ENCODE data around the gene CHRNB2.

Gene CHRNB2

DNA sequence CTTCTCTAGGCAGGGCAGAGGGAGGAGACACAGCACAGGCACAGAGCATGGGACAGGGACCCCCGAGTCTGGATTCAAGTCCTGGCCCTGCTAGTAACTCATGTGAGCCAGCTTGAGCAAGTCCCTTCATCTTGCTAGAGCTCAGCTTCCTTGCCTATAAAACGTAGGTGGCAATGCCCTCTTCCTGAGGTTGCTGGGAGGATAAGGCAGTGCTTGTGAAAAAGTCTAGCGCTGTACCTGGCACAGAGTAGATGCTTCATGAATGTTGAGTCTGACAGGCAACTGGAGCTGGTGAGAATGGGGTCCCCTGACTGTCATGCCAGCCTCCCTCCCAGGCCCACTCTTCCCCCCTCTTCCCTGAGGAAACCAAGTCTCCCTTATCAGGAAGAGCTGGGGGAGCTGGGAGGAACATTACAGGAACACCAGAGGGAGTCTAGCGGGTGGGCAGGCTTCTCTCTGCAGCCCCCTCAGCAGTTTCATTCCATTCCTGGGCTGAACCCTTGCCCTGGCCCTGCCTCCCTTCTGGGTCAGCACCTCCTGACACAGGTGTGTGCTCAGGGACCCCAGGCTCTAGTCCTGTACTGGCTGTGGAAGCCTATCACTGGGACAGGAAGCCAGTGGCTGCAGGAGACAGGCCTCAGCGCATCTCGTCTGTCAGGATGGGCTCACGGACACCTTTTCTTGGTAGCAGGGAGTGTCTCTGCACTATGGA is 9.9 kb downstream of the CHRNB2 start:
- DNase-seq (ENCODE audit: low read depth in 2 of 3, low spot score in 2 of 3): no peak

DNA sequence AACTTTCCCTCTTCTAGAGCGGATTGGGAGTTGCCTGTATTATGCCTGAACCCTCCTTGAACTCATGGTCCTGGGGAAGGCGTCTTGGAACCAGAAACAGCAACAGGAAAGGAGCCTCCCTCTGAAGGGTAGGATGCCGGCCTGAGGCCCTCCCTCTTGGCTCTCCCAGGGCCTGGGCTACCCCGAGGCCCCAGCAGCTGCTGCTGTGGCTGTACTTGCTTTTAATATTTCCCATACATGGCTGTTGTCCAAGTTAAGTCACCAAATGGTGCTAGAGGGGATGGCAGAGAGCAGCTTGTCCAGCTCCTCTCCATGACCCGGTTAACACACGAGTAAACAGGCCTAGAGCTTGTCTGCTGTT is 10.5 kb downstream of the CHRNB2 start:
- DNase-seq (ENCODE audit: low read depth in 2 of 3, low spot score in 2 of 3): no peak

DNA sequence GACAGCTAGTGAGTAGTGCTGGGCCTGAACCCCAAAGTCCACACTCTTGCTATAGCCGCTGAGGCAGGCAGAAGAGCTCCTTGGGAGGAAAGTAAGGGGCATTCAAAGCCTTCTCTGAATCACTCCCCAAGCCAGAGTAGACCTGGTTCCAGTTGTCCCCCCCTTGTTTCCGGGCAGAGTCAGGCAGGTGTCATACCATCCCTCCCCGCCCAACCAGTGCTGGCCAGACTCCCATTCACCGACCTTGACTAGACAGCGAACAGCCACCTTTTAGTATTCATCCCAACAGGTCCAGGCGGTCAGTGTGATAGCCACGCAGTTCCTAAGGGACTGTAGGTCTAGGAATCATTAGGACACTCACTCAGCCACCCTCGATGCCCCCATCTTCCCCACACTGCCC is 11.8 kb downstream of the CHRNB2 start:
- no peak for DNase-seq (ENCODE audit: low read depth in 2 of 3, low spot score in 2 of 3)

DNA sequence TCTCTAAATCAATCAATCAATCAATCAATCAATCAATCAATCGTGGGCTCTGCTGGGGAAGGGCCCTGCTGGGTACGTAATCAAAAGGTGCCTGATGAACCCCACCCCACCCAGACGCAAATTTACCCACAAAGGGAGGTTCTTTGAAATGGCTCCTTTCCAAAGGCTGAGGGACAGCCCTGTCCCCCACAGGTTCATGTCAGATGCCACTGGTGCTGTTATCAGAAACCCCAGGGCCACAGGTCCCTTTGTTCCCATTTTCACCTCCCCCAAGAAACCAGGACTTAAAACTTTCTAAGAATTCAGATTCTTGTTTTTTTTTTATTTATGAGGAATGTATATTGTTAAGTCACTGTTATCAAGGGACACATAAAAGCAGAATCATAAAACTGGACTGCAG is 14.2 kb downstream of the CHRNB2 start:
- no peak for DNase-seq (ENCODE audit: low read depth in 2 of 3, low spot score in 2 of 3)

- no peak for DNase-seq (ENCODE audit: low read depth in 2 of 3, low spot score in 2 of 3)
These were observed 15.3 kb downstream of the CHRNB2 start for GRCh38 chr1:154582885-154583284.

DNA sequence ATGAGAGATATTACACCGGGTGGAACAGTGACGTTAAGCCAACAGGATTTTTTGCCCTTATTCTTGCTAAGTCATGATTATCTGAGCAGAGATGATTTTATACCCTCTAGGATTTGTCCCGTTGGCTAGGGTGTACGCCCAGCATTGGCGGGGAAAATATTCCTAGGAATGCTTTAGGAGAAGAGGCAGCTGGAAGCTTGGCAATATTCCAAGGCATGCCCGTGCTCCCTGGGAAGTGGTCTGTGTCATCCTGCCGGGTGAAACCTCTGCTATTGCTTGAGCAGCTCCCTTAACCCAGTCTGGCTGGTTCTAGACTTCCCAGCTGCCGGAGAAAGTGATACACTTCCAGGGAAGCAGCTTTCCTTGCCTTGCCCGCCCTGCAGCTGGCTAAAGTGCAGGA is 16.2 kb downstream of the CHRNB2 start:
- no peak for DNase-seq (ENCODE audit: low read depth in 2 of 3, low spot score in 2 of 3)

DNA sequence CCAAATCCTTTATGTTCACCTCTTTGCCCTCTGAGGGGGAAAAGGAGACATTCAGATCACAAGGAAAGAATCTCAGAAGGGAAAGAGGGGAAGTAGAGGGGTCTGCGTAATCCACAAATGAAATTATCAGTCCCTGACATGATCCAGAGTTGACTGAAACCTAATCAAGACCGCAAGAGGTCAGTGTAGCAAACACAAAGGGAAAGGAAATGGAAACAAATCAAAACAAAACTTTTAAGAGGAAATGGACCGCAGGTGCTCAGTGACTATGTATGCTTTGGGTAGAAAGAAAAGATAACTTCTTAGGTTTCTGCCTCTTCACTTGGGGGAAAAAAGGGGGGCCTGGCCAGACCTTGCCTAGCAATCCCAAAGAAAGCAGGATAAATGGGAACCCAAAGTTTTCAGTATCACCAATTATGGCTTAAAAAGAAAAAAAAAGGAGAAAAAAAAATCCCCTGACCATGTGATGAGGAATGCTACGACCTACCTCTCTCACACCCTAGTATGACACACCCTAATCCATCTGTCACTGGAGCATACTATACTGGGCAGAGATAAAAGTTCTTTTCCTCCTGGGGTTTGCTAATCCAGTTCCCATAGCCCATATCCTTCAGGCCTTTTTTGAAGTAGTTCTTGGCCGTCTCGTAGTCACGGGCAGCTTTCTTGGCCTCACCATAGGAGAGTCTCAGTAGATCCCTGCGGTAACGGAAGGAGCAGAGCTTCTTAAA is 16.9 kb downstream of the CHRNB2 start:
- no peak for DNase-seq (ENCODE audit: low read depth in 2 of 3, low spot score in 2 of 3)

DNA sequence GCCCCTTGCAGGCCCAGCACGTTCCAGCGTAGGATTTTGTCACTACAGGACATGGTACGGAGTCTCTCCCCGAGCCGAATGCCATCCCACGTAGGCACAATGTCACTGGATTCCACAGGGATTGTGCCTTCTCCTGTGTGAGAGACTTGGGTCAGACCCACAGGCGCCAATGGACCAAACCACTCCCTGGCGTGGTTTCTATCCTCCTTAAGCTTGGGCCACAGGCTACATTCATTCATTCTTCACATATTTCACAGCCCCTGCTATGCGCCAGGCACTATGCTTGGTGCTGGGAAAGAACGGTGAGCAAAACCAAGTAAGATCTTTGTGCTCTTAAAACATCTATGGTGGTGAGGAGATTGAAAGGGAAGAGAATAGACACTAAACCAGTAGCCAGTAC is 18.7 kb downstream of the CHRNB2 start:
- DNase-seq (ENCODE audit: low read depth in 2 of 3, low spot score in 2 of 3): no peak

GRCh38 chr1:154586641-154587040 is 19.1 kb downstream of the CHRNB2 start:
- DNase-seq (ENCODE audit: low read depth in 2 of 3, low spot score in 2 of 3): no peak

DNA sequence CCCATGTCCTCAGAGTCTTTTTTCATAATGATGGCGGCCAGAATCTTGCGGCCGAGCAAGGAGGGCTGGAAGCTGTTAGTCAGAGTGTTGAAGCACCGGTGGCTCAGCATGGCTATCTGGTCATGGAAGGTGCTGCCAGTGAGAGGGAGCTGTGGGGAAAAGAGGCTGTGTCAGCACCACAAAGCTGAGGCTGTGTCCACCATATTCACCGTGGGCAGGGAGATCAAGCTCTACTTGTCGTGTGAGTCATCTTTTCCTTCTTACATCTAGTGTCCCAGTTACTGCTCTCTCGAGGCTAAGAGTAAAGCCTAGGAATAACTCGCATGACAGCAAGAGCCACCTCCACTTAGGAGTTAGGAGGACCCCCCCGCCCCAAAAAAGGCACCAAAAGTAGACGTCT is 22.2 kb downstream of the CHRNB2 start:
- no peak for DNase-seq (ENCODE audit: low read depth in 2 of 3, low spot score in 2 of 3)

DNA sequence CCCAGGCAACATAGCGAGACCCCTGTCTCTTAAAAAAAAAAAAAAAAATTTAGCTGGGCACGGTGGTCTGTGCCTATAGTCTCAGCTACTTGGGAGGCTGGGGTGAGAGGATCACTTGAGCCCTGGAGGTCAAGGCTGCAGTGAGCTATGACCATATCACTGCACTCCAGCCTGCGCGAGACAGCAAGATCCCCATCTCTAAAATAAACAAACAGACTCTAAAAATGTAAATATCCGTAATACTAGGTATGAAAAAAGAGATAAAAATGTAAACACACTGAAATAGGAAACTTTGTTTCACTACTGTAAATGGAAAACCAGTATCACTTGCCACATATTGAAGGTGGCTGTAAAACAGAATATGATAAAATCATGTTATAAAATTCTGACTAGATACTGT is 23.2 kb downstream of the CHRNB2 start:
- no peak for DNase-seq (ENCODE audit: low read depth in 2 of 3, low spot score in 2 of 3)

DNA sequence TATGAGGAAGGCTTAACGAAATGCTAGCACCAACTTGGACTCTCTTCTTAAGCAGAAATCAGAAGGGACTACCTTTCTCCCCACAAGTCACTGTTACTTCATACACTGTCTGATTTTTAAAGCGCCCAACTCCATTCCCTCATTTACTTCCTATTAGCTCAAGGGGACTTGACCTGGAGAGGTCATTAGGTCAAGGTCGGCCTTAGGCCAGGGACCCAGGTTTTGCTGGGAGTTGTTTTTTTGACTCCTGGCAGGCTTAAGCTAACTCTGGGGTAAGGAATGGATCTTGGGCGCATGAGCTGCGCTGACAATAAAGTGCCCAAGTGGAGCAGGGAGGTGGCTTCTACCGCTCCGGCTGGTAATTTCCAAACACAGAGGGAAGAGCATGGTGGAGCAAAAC is 23.6 kb downstream of the CHRNB2 start:
- no peak for DNase-seq (ENCODE audit: low read depth in 2 of 3, low spot score in 2 of 3)

- DNase-seq (ENCODE audit: low read depth in 2 of 3, low spot score in 2 of 3): no peak
These were observed 25.8 kb downstream of the CHRNB2 start for GRCh38 chr1:154593390-154593789.

GRCh38 chr1:154594811-154595210 is 27.2 kb downstream of the CHRNB2 start:
- DNase-seq (ENCODE audit: low read depth in 2 of 3, low spot score in 2 of 3): no peak

DNA sequence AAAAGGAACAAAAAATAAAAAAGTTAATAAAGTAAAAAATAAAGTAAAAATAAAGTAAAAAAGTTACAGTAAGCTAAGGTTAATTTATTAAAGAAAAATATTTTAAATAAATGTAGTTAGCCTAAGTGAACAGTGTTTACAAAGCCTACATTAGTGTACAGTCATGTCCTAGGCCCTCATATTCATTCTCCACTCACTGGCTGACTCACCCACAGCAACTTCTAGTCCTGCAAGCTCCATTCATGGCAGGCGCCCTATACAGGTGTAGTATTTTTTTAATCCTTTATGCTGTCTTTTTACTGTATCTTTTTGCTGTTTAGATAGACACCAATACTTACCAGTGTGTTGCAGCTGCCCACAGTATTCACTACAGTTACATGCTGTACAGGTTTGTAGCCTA is 28.0 kb downstream of the CHRNB2 start:
- no peak for DNase-seq (ENCODE audit: low read depth in 2 of 3, low spot score in 2 of 3)

GRCh38 chr1:154598871-154599635 is 31.5 kb downstream of the CHRNB2 start:
- DNase-seq (ENCODE audit: low read depth in 2 of 3, low spot score in 2 of 3): no peak

- DNase-seq (ENCODE audit: low read depth in 2 of 3, low spot score in 2 of 3): no peak
These were observed 32.1 kb downstream of the CHRNB2 start for GRCh38 chr1:154599658-154600057.

DNA sequence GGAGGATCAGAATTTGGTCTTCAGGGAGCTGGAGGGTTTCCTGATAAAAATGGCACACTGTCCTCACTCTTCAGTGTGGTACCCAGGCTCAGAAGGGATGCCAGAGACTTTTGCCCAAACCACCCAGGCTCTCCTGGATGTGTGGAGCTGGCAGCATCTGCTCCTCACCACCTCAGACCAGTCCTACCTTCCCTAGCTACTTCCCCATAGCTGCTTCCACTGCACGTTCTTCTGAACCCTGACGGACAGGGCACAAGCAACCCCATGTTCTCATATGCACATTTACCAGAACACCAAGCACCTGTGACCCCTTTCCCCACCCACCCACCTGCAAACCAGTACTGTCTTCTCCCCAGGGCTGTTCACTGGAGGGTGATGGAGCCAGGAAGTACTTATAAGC is 35.7 kb downstream of the CHRNB2 start:
- DNase-seq (ENCODE audit: low read depth in 2 of 3, low spot score in 2 of 3): no peak

DNA sequence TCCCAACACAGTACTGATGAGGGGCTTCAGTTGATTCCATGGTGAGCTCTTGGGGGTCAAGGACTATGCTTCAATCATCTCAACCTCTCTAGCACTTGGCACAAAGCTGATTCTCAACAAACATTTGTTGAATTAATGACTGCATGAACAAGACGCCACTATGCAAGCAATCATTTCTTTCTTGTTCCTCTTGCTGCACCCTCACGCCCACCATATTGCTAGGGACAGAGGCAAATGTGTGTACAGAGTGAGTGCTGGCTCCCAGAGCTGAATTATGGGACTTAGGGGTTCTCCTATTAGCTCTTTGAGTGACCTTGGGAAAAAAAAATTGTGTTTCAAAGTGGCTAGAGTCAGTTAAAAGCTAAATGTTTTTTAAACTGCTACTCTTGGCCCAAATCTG is 38.0 kb downstream of the CHRNB2 start:
- no peak for DNase-seq (ENCODE audit: low read depth in 2 of 3, low spot score in 2 of 3)

GRCh38 chr1:154607106-154607608 is 39.6 kb downstream of the CHRNB2 start:
- no peak for DNase-seq (ENCODE audit: low read depth in 2 of 3, low spot score in 2 of 3)

DNA sequence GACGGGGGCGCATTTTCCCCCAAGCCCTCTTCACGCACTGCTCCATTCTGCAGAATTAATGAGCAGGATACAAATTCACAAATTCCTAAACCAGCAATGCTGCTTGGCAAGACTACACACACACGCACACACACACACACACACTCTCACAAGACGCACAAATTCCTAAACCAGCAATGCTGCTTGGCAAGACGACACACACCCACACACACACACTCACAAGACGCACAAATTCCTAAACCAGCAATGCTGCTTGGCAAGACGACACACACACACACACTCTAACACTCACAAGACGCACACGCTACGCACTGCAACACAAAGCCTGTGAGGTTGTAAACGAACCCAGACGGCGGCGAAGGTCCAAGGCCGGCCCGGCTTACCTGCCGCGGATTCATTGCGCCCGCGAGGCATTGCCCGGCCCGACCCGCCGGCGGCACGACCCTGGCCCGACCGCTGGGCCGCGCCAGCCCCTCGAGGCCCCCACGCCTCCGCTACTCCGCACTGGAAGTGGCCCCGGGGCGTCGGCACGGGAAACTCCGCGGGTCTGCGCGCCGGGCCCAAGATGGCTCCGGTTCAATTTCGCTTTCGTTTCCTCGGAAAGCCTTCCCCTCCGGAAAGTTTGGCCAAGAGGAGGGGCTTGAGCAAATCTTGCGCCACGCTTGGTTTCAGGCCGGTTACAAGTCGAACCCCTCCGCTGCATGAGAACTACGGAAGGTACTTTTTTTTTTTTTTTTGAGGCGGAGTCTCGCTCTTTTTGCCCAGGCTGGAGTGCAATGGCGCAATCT is 40.2 kb downstream of the CHRNB2 start, which contains the start of gene ADAR:
Gene ADAR (minus strand): TSS at position 578 of the 788 bp plus-strand sequence. CDS start 180 bp downstream, at position 398.
- peak; percentile 58 to 78 (median 72) for DNase-seq (ENCODE audit: low read depth in 2 of 3, low spot score in 2 of 3)
